PFSK-1 (cell line): ENCODE results near the gene IKZF2.

Source experiments
- FOXP2 ChIP-seq: optimal IDR thresholded peaks from 2 replicates; pipeline ENCODE3; 2011; ENCODE audit warnings: borderline replicate concordance, control low read depth, inconsistent platforms; ENCODE audit not compliant: insufficient read depth; ENCODE audit errors: extremely low read length, extremely low read depth
- POLR2AphosphoS5 ChIP-seq: IDR thresholded peaks from 2 replicates; pipeline ENCODE4 v1.6.1; 2012; ENCODE audit warnings: low read depth, mild to moderate bottlenecking, control low read depth, low read length, moderate library complexity
- SIN3A ChIP-seq: IDR thresholded peaks from 2 replicates; pipeline ENCODE4 v1.6.1; 2012; ENCODE audit warnings: mild to moderate bottlenecking, low read length, moderate library complexity, borderline replicate concordance; ENCODE audit not compliant: insufficient read depth
- TAF1 ChIP-seq: IDR thresholded peaks from 2 replicates; pipeline ENCODE4 v1.6.1; 2012; ENCODE audit warnings: low read length, control low read depth, borderline replicate concordance; ENCODE audit not compliant: insufficient read depth
- TF ChIP-seq, protein P1 (sequence below), 2 experiments: IDR thresholded peaks; 2 replicates each; pipeline versions ENCODE4 v1.6.1 to v1.8.0; 2011 to 2012; ENCODE audit warnings: low read depth in 2 of 2, low read length in 2 of 2, control low read depth in 1 of 2, inconsistent platforms in 1 of 2, mild to moderate bottlenecking in 1 of 2, moderate library complexity in 1 of 2; ENCODE audit not compliant: insufficient read depth in 1 of 2

The IKZF2 gene

DNA sequence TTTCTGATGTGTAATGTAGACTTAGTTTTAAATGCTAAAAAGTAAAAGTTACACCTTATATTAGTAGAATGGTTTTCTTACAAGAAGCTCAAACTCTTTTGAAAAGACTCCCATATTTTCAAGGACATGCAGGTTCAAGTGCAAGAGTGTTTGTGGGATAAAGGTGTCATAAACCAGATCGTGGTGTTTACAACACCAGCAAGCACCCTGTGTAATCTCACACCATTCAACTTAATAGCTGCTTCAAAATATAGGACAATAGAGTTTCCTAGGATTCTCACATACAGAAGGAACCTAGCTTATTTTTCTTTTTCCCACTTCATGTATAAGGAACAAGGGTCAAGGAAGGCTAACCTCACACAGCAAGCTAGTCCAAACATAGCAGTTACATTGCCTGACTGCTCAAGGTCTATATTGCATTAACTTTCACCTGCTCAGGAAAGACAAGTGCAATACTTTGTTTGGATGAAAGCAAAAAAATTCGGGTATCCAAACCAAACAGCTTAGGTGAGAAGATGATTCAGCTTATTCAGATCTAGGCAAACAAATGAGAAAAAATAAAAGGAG lies 172.3 kb downstream of the IKZF2 start:
- TF ChIP-seq, protein P1, sequence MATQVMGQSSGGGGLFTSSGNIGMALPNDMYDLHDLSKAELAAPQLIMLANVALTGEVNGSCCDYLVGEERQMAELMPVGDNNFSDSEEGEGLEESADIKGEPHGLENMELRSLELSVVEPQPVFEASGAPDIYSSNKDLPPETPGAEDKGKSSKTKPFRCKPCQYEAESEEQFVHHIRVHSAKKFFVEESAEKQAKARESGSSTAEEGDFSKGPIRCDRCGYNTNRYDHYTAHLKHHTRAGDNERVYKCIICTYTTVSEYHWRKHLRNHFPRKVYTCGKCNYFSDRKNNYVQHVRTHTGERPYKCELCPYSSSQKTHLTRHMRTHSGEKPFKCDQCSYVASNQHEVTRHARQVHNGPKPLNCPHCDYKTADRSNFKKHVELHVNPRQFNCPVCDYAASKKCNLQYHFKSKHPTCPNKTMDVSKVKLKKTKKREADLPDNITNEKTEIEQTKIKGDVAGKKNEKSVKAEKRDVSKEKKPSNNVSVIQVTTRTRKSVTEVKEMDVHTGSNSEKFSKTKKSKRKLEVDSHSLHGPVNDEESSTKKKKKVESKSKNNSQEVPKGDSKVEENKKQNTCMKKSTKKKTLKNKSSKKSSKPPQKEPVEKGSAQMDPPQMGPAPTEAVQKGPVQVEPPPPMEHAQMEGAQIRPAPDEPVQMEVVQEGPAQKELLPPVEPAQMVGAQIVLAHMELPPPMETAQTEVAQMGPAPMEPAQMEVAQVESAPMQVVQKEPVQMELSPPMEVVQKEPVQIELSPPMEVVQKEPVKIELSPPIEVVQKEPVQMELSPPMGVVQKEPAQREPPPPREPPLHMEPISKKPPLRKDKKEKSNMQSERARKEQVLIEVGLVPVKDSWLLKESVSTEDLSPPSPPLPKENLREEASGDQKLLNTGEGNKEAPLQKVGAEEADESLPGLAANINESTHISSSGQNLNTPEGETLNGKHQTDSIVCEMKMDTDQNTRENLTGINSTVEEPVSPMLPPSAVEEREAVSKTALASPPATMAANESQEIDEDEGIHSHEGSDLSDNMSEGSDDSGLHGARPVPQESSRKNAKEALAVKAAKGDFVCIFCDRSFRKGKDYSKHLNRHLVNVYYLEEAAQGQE (IDR thresholded peaks at IDR 0.05; ENCODE audit: insufficient read depth in 1 of 2, low read depth in 2 of 2, low read length in 2 of 2): no peak
- TF ChIP-seq SIN3A (no peak), POLR2AphosphoS5 (no peak), TAF1 (no peak), FOXP2 (no peak)

DNA sequence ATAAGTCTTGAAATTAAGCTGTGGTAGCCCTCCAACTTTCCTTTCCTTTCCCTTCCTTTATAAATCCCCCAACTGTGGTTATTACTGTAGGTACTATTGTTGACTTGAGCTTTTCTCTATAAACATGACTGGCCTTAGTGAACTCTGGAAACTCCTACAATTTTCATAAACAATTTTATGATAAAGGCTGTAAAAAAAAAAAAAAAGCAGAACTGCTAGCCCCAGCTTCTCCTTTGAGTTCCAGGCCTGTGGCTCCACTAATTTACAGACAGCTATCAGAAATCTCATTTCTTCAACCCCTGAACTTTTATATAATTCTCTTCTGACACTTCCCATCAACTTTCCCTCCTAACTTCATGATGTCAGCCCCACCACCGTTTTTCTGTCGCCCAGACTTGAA lies 174.3 kb downstream of the IKZF2 start:
- TF ChIP-seq, protein P1 (IDR thresholded peaks at IDR 0.05; ENCODE audit: insufficient read depth in 1 of 2, low read depth in 2 of 2, low read length in 2 of 2): no peak
- TF ChIP-seq FOXP2: no peak
- TF ChIP-seq SIN3A: no peak
- no peak for TF ChIP-seq TAF1
- no peak for TF ChIP-seq POLR2AphosphoS5

DNA sequence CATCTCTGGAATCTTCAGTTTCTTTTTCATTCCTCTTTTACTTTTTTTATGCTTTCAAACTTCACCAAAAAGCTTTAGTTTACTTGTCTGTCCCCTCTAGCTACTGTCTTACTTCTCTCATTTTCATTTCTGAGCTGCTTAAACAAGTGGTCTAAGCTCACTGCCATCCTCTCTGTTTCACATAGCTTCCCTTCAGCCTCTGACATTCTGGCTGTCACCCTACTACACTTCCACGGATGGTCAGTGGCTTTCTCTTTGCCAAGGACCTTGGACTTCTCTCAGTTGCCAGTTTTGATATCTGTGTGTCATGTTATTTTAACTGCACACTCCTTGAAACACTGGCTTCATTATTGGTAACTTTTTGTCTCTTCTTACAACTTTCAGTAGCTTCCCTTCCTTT lies 176.1 kb downstream of the IKZF2 start:
- TF ChIP-seq TAF1: no peak
- no peak for TF ChIP-seq POLR2AphosphoS5
- no peak for TF ChIP-seq FOXP2

DNA sequence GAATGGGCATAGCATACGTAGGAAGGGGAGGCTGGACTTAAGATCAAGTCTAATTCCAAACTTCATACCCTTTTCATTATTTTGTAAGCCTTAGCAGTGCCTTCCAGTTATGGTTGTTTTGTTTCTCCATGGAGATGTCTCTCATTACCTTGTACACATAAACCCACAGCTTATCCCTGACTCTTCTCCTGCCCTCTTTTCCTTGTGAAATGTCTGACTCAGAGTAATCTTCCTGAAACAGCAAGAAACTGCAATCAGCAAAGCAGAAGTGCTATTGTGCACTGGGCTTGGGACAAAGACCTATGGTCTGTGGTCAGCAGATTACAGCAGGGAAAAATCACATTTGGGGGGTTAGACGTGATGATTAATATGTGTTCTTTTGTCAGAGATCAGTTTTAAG lies 176.7 kb downstream of the IKZF2 start:
- TF ChIP-seq SIN3A (no peak), FOXP2 (no peak), TAF1 (no peak), POLR2AphosphoS5 (no peak)
- TF ChIP-seq, protein P1 (IDR thresholded peaks at IDR 0.05; ENCODE audit: insufficient read depth in 1 of 2, low read depth in 2 of 2, low read length in 2 of 2): no peak

DNA sequence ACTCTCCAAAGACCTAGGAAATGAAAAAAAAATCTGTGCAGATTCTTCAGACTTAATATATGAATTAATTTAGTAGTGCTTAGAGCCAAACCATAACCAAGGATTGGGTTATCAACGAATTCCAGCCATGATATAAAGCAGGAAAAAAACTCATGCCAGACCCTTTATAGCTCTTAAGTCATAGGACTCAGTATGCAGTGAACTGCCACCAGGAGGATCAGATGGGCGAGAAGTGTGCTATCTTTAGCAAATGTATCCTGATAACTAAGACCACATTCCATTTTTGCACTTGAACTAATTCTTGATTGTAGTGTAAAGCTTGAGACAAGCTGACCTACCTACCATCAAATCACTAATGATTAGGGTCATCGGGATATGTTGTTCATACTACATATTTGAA lies 178.1 kb downstream of the IKZF2 start:
- no peak for TF ChIP-seq SIN3A
- TF ChIP-seq TAF1: no peak
- no peak for TF ChIP-seq FOXP2
- no peak for TF ChIP-seq POLR2AphosphoS5
- TF ChIP-seq, protein P1 (IDR thresholded peaks at IDR 0.05; ENCODE audit: insufficient read depth in 1 of 2, low read depth in 2 of 2, low read length in 2 of 2): no peak
